Stimulated activated memory B cell treated with anti-CD40 and anti-IgM and Interleukin-4, amounts not matched to agents 10 μg/mL and 1 μg/mL and 100 μg/mL, for 72 hours (primary cell): ENCODE results near the gene PNCK.
A peak's percentile ranks its signal among the peaks of the same experiment; 100 is the strongest.

Experiments
- ATAC-seq: fragments of 150-1000 bp; cut with Tn5 transposase; 2 replicates; pipeline ENCODE4 v1.10.0; 2021
- H3K27ac Mint-ChIP-seq: one replicate; pipeline ENCODE4 v1.8.0; 2022; ENCODE audit warnings: mild to moderate bottlenecking, mixed read lengths
- H3K27me3 Mint-ChIP-seq: one replicate; pipeline ENCODE4 v1.8.0; 2022; ENCODE audit warnings: mixed read lengths
- H3K36me3 Mint-ChIP-seq: one replicate; pipeline ENCODE4 v1.8.0; 2022; ENCODE audit warnings: mixed read lengths
- H3K4me1 Mint-ChIP-seq: one replicate; pipeline ENCODE4 v1.8.0; 2022; ENCODE audit warnings: mixed read lengths
- H3K4me3 Mint-ChIP-seq: one replicate; pipeline ENCODE4 v1.8.0; 2022; ENCODE audit warnings: mild to moderate bottlenecking, moderate library complexity, mixed read lengths
- H3K9me3 Mint-ChIP-seq: one replicate; pipeline ENCODE4 v1.8.0; 2022; ENCODE audit warnings: mixed read lengths

The PNCK gene

DNA sequence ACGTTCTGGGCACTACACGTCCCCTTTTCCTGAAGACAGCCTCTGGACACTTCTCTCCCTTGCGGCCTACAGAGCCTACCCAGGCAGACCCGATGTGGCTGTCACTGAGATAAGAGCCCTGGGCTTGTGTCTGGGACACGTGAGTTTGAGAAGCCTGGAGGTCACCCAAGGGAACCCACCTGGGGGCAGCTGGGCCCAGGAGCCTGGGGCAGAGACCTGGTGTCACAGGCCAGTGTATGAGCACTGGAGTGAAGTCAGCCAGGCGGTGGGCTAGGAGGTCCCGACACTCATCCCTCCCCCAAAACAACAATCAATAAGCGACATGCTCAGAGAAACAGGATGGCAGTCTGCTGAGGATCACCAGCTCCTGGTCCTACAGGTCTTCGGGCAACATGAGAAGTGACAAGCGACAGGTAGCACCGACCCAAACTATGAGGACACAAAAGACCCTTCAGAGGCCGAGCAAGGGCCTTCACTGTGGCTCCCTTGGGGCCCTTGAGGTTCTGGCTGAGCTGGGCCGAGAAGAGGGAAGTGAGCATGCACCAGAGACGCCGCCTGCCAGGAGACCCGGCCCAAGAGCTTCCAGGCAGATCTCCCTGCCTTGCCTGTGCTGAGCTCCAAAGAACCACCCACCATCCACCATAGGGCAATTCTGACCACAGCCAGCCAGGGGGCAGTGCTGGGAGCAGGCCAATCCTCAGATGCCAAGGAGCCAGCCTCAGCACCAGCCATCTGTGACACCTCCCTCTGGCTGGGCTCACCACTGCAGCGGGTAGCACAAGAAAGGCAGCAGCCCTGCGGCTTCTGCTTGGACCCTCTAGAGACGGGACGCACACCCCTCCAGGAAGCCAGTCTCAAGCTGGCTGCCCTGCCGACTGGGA lies 37.6 kb downstream of the PNCK start:
- peaks cover 1% of the 10 kb centered on the region for H3K9me3 Mint-ChIP-seq
- H3K4me1 Mint-ChIP-seq = no peaks in the 10 kb centered on the region

DNA sequence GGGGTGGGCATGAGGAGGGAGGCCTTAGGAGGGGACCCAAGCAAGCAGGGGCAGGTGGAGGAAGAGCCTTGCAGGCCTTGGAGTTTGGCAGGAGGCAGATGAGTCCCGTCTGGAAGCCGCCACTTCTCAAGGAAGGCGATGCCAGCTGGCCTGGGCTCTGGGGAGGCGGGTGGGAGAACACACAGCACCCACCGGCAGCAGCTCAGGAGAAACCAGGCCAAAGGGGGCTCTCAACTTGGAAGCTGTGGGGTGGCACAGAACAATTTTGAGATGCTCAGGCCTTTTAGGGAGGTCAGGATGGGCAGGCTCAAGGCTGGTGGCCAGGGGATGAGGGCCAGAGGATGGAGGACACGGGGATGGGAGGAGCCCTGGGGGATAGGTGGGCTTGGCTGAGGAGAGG lies 38.2 kb downstream of the PNCK start:
- Mint-ChIP-seq H3K9me3 (peaks cover 4% of the 10 kb centered on the region), H3K27ac (no peak overlapping the region), H3K4me1 (no peaks in the 10 kb centered on the region), H3K27me3 (peaks cover 26% of the 10 kb centered on the region), H3K4me3 (no peak overlapping the region), H3K36me3 (no peaks in the 10 kb centered on the region)
- ATAC-seq = no peak

More for the DNA sequence above, 37.6 kb downstream of the PNCK start:
- H3K36me3 Mint-ChIP-seq = no peaks in the 10 kb centered on the region
- H3K4me3 Mint-ChIP-seq = no peak overlapping the region
- peak; percentile 47 for ATAC-seq
- no peak overlapping the region for H3K27ac Mint-ChIP-seq
- H3K27me3 Mint-ChIP-seq = peaks cover 32% of the 10 kb centered on the region

DNA sequence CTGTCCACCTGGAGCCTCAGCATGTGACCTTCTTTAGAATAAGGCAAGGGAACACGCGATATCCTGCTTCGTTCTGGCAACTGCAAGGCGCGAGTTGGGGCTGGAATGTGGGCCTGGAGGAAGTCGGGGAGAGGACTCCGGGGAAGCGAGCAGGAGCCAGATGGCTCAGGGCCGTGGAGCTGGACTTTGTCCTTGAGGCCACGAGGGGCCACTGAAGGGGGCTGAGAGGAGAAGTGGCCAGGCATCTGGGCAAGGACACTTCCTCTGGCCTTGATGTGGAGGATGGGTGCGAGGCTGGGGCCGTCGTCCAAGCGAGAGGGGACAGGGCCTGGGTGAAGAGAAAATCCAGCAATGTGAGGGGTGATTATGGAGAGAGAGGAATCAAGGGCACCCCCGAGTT lies 38.8 kb downstream of the PNCK start:
- H3K27me3 Mint-ChIP-seq = peaks cover 26% of the 10 kb centered on the region
- H3K9me3 Mint-ChIP-seq = peaks cover 4% of the 10 kb centered on the region
- no peaks in the 10 kb centered on the region for H3K4me1 Mint-ChIP-seq
- H3K4me3 Mint-ChIP-seq = no peak overlapping the region
- H3K27ac Mint-ChIP-seq = no peak overlapping the region
- H3K36me3 Mint-ChIP-seq = no peaks in the 10 kb centered on the region
- ATAC-seq = no peak

DNA sequence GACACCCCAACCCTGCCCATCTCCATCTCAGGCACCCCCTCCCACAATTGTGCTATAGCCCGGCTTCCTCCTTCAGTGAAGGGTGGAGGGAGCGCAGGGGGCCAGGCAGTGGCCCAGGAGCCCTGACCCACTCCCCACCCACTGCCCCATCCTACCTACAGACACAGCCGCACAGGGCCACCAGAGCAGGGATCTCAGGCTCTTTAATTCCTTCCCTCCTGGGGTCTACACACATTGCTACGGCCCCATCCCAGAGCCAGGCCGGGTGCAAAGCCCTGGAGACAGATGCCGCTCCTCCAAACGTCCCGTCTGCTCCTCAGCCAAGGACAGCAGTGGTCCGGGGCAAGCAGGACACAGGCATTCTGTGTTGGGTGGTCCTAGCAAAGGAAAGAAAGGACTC lies 39.4 kb downstream of the PNCK start:
- no peaks in the 10 kb centered on the region for H3K36me3 Mint-ChIP-seq
- no peak for ATAC-seq
- H3K4me3 Mint-ChIP-seq = no peak overlapping the region
- H3K27ac Mint-ChIP-seq = no peak overlapping the region
- H3K4me1 Mint-ChIP-seq = no peaks in the 10 kb centered on the region
- H3K9me3 Mint-ChIP-seq = peaks cover 4% of the 10 kb centered on the region
- peaks cover 26% of the 10 kb centered on the region for H3K27me3 Mint-ChIP-seq

DNA sequence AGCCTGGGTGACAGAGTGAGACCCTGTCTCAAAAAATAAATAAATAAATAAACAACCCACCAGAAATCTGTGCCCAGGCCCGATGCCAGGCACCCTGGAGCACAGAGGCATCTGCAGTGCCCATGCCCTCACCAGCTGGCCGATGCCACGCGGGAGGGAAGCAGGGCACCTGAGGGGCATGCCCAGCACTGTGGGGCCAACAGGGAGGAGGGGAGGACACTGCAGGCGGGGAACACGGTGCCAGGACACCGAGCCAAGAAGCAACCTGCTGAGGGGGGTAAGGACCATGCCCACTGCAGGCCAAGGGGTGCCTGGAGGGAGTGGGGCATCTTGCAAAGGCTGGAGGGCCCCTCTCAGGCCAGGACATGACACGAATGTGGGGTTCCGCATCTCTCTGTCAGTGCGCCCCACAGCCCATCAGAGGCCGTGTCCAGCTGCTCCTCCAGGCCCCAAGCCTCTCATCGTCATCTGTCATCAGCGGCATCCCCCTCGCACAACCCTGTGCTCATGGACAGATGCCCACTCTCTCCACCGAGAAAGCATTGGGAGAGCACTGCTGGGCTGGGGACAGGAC lies 39.9 kb downstream of the PNCK start:
- Mint-ChIP-seq H3K27ac (no peak overlapping the region), H3K4me3 (no peak overlapping the region), H3K4me1 (no peaks in the 10 kb centered on the region), H3K27me3 (peaks cover 26% of the 10 kb centered on the region), H3K9me3 (peaks cover 4% of the 10 kb centered on the region), H3K36me3 (no peaks in the 10 kb centered on the region)
- ATAC-seq = no peak

DNA sequence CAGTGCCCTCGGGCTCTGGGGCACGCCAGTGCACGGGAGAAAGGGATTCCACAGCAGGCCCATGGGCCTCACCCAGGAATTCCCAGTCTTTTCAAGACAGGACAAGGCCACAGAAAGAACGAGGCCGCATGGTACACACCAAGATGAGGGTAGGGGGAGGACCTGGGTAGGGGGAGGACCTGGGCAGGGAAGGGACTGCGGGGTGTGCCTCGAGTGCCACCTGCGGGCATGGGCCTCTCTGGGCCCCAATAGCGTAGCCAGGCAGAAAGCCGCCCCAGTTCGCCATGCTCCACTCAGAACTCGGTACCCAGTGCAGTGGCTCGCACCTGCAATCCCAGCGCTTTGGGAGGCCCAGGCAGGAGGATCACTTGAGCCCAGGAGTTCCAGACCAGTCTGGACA lies 40.6 kb downstream of the PNCK start:
- H3K4me3 Mint-ChIP-seq = no peak overlapping the region
- no peaks in the 10 kb centered on the region for H3K4me1 Mint-ChIP-seq
- peaks cover 4% of the 10 kb centered on the region for H3K9me3 Mint-ChIP-seq
- H3K36me3 Mint-ChIP-seq = no peaks in the 10 kb centered on the region
- peaks cover 26% of the 10 kb centered on the region for H3K27me3 Mint-ChIP-seq
- no peak for ATAC-seq
- H3K27ac Mint-ChIP-seq = no peak overlapping the region

DNA sequence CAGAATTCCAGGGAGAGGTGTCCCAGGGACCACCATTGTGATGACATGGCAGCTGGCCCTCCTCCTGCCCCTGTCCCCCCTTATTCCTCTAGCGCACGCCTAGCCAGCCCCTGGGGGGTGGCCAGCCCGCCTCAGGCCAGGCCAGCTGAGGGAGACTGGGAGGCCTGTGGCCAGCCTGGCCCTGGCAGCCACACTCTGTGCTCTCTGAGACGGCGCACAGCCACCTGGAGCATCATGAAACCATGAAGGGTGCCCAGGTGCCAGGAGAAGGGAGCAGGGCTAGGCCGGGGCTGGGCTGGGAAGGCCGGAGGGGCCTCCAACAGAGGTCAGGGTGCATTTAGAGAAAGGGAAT lies 41.0 kb downstream of the PNCK start:
- no peak overlapping the region for H3K27ac Mint-ChIP-seq
- no peaks in the 10 kb centered on the region for H3K36me3 Mint-ChIP-seq
- H3K27me3 Mint-ChIP-seq = peaks cover 22% of the 10 kb centered on the region
- peaks cover 4% of the 10 kb centered on the region for H3K9me3 Mint-ChIP-seq
- H3K4me1 Mint-ChIP-seq = no peaks in the 10 kb centered on the region
- no peak for ATAC-seq
- no peak overlapping the region for H3K4me3 Mint-ChIP-seq

DNA sequence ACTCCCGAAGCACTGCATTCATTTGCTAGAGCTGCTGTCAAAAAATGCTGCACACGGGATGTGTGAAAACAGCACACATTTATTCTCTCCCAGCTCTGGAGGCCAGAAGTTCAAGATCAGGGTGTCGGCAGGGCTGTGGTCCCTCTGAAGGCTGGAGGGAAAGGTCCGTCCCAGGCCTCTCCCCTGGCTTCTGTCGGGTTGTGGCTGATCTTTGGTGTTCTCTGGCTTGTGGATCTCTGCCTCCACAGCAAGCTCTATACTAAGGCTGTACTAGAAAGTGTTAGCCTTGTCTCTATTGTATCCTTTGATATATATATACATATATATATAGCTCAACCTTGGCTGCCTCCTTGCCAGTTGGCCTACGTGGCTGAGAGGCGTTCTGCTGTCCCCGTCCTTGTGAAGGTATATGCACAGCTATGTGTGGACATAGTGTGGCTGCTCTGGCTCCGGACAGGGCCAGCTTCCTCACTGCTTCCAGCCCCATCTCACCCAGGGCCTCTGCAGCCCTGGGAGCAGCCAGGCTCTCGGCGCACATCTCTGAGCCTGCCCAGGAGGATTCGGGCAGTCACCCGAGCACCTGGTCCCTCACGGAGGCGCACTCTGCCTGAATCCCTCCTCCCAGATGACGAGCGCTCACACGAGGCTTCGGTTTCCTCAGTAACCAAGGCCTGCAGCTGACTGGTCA lies 41.6 kb downstream of the PNCK start:
- ATAC-seq = no peak
- Mint-ChIP-seq H3K36me3 (no peaks in the 10 kb centered on the region), H3K27me3 (peaks cover 17% of the 10 kb centered on the region), H3K9me3 (peaks cover 4% of the 10 kb centered on the region), H3K4me3 (no peak overlapping the region), H3K4me1 (no peaks in the 10 kb centered on the region), H3K27ac (no peak overlapping the region)

DNA sequence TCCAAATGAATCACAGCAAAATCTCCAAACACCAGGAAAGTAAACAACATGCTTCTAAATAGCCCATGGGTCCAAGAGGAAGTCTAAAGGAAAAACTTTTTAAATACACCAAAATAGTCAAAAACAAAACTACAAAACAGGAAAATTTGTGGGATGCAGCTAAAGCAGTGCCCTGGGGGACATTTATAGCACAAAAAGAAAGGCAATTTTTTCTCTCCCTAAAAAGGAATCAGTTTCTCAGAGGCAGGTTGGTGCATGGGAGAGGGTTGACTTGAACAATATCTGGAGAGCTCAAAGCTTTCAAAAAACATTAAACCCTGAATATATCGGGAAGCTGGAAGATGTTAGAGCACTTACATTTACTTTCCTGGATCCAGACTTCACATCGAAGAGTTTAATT lies 42.3 kb downstream of the PNCK start:
- H3K4me3 Mint-ChIP-seq = no peak overlapping the region

DNA sequence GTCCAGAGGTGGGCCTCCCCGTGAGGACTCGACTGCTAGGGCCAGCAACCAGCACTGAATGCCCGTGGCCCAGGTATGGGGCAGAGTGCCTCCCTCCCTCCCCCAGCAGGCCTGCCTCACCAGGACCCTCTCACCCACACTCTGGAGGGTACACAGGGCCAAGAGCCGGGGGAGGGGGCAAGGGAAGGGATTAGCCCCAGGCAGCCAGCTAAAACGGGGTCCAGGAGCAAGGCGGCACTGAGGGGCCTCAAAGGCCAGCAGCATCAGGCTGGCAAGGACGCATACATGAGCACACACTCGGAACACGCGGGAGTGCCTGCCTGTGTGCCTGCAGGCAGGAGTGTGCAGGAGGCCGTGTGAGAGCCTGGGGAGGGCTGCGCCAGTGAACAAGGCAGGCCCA lies 44.9 kb downstream of the PNCK start:
- no peak for ATAC-seq
- H3K27me3 Mint-ChIP-seq = peaks cover 5% of the 10 kb centered on the region
- no peak overlapping the region for H3K4me3 Mint-ChIP-seq
- no peak overlapping the region for H3K27ac Mint-ChIP-seq
- H3K9me3 Mint-ChIP-seq = peaks cover 4% of the 10 kb centered on the region
- no peaks in the 10 kb centered on the region for H3K36me3 Mint-ChIP-seq
- no peaks in the 10 kb centered on the region for H3K4me1 Mint-ChIP-seq

More for the DNA sequence above, 42.3 kb downstream of the PNCK start:
- Mint-ChIP-seq H3K4me1 (no peaks in the 10 kb centered on the region), H3K36me3 (no peaks in the 10 kb centered on the region), H3K27me3 (peaks cover 17% of the 10 kb centered on the region), H3K27ac (no peak overlapping the region), H3K9me3 (peaks cover 4% of the 10 kb centered on the region)
- ATAC-seq = no peak

DNA sequence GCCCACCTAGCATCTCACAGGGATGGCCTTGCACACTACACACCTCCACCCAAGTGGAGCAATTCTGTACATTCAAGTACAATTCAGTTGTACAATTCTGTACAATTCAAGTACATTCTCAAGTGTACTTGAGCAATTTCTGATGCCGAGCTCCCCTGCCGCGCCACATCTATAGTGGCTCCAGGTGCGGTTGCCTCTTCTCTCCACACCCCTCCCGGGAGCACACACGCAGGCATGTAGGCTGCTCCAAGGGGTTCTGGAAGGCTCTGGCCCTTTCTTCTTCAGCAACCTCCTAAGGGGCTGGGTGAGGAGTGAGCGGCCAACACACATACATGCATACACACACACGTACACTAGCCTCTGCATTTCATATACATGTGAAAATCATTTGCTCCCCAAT lies 45.5 kb downstream of the PNCK start:
- Mint-ChIP-seq H3K36me3 (no peaks in the 10 kb centered on the region), H3K27ac (no peak overlapping the region), H3K4me1 (no peaks in the 10 kb centered on the region), H3K27me3 (peaks cover 10% of the 10 kb centered on the region), H3K4me3 (no peak overlapping the region), H3K9me3 (peaks cover 4% of the 10 kb centered on the region)
- no peak for ATAC-seq

DNA sequence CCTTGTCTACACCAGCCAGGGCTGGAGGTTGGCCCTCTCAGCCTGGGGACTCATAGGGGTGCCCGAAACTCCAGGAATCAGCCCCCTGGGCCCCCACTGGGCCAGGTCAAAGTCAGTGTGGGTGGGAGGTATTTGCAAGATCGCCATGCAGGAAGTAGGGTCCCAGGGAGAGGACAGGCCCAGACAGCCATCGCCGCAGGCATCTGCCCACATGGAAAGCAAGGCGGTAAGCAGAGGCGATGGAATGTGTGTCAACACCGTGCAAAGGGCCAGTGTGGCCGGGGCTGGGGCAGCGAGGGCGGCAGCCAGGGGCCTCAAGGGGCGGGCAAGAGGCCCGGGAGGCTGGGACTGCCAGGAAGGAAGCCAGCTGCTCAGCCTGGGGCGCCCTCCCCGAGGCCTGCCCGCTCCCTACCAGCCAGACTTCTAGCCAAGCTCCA lies 45.9 kb downstream of the PNCK start:
- Mint-ChIP-seq H3K27me3 (peaks cover 15% of the 10 kb centered on the region), H3K9me3 (peaks cover 4% of the 10 kb centered on the region), H3K4me1 (no peaks in the 10 kb centered on the region), H3K4me3 (no peak overlapping the region), H3K27ac (no peak overlapping the region), H3K36me3 (no peaks in the 10 kb centered on the region)
- no peak for ATAC-seq

DNA sequence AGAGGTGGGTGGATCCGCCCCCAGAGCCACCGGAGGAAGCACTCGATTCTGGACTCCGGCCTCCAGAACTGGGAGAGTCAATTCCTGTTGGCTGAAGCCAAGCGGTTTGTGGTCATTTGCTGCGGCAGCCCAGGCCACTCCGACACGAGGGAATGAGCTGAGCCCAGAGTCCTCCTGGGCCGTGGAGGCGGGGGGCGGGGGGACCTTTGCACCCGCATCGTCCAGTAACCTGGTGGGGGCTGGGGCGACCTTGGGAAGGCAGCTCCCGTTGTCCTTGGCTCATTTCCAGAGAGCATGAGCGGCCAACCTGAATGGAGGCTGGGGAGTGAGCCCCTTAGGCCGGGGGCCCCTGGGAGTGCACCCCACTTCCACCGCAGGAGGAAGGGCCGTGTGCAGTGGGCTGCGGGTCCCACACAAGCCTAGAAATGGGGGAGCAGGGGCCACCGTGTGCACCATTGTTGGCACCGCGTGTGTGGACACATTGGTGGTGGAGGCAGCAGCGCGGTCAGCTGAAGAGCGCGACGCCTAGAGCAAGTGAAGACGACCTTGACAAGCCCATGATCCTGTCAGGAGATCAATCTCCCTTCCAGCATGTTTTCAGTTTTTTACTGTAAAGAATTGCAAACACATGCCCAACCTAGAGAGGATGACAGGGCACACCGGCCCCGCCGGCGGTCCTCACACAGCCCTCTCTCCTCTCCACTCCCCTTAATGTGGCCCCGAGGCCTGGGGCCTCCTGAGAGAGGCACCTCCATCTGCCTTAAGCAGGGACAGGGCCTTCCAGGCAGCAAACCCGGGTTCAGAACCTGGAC lies 46.5 kb downstream of the PNCK start:
- peaks cover 21% of the 10 kb centered on the region for H3K27me3 Mint-ChIP-seq
- H3K27ac Mint-ChIP-seq = no peak overlapping the region
- no peaks in the 10 kb centered on the region for H3K4me1 Mint-ChIP-seq
- H3K4me3 Mint-ChIP-seq = no peak overlapping the region
- ATAC-seq = no peak
- H3K36me3 Mint-ChIP-seq = no peaks in the 10 kb centered on the region
- H3K9me3 Mint-ChIP-seq = peaks cover 4% of the 10 kb centered on the region

DNA sequence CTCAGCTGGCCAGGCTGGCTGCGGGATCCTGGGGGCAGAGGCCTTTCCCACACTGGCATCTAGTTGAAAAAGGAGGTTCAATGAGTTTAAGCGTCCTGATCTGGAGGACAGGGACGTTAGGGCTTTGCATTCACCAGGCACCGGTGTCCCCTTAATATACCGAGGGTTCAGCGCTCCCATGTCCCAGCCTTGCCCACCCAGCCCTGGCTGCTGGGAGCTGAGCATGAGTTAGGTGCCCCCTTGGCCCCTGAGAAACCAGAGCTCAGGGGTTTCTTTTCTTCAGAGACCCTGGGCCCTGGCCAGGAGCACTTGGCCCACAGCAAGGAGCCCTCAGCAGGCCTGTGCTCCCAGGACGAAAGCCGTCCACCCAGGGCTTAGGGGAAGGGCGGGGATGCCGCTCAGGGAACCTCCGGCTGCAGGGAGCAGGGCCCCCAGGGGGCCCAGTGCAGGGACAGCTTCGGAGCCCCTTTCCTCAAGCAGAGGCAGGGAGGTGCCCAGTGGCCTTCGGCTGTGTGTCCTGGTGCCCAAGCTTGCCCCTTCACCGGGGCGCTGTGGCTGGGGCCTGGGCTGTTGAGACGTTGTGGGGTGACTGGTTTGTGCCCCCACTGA lies 47.5 kb downstream of the PNCK start:
- ATAC-seq = no peak
- peaks cover 25% of the 10 kb centered on the region for H3K27me3 Mint-ChIP-seq
- peaks cover 4% of the 10 kb centered on the region for H3K9me3 Mint-ChIP-seq
- no peaks in the 10 kb centered on the region for H3K36me3 Mint-ChIP-seq
- no peak overlapping the region for H3K4me3 Mint-ChIP-seq
- H3K27ac Mint-ChIP-seq = no peak overlapping the region
- no peaks in the 10 kb centered on the region for H3K4me1 Mint-ChIP-seq
